Measurements from ENCODE around the gene TMEM51. TPM values are rescaled to one million over a fixed set of nuclear protein-coding genes. Genes with fewer than 3 reads are reported as not detected.

Gene TMEM51
- polyA plus RNA-seq, 12 donors: 6.1 to 18.9 (median 7.1) TPM; not detected in 1

DNA sequence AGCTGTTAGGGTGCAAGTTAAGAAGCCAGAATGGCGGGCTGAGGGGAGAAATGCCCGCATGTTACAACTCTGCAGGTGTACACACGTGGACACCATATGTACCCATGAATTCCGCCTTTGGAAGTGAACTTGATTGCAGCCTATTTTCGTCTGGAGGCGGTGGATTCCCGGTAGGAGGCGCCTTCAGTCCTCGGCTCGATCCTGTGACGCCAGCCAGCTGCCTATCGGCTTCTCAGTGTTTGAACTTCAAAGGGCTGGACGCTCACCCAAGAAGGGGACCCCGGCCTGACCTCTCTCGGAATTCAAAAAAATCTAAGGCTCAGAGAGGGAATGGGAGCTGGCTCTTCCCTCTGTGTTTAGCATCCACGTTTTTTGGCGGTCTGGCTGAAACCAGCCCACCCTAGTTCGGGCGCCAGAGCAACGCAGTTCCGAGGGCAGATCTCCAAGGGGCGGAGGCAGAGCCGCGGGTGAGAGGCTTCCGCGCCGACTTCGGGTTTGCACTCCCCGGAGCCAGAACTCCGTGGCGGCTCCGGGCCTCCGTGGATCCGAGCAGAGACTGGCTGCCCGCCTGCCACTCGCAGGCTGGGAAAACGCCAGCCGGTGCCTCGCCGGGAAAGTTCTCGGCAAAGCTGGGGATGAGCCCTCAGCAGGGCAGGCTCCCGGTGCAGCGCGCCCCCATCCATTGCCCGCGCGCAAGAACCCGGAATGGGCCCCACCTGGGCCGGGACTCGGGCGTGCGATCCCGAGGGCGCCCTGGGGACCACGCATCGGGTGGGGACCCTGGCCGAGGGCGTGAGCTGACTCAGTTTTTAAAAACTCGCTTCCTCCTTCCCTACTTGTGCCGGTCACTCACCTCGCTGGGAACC is 996 bp upstream of the TMEM51 start:
- DNase-seq: peak; percentile 84

DNA sequence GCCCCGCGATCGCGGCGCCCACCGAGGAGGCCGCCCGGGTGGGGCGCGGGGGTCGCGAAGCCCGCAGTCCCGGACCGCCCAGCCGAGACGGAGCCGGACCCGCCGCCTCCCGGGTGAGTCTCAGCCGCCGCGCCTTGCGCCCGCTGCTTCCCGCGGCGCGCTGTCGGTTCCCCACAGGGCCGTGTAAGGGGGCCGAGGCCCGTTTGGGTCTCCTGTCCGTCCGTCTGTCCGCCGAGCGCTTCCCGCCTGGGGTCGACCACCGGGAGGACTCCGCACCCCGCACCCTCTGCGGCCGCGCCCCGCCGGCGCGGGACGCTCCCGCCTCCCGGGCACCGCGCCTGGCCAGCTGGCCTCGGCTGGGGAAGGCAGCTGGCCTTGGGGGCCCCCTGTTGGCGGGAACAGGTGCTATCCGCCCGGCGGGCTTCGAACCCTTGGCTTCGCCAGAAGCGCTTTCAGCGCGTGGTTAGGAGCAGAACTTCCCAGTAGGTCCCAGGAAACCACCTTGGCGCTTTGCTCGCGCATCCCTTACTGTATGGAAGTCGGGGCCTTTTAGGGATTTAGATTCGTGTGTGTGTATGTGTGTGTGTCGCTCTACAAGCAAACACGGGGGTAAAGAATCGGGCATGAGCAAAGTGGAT is 414 bp downstream of the TMEM51 start:
- DNase-seq: peak; percentile 60

DNA sequence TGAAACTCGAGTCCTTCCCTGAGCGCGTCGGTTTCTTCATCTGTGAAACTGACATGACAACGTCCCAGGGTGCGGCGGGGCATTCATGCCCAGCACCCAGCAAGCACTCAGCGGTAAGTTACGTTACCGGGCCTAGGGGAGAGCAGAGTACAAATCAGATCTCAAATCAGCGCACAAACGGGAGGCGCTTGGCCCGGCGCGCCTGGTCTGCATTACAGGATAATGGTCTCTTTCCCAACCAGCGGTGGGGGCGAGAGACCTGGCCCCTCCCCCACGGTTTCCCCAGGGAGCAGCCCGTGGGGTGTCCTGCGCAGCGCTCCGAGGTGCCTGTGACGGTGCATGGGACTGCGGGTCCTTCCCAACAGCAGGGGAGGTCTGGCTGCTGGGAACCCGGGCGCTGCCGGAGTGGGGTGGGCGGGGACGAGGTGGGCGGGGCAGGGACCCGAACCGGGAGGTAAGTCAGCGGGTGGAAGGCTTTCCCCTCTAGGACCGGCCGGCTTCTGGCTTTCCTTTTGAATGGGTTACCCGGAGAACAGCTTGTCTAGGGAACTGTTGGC is 1.0 kb downstream of the TMEM51 start:
- no peak for DNase-seq

DNA sequence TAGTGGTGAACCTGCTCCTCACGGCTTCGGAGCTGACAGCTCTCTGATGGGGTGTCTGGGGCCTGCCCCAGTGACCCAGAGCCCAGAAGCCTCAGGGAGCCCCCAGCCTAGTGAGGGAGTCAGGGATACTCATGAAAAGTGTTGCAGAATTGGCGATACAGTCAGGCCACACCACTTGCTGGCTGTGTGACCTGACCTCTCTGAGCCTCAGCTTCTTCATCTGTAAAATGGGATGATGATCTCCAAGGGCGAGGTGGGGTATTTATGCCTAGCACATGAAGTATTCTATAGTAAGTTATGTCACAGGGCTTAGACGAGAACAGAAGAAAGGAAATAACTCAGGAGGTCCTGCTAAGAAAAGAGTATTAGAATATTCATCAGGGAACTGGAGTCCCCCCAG is 1.6 kb downstream of the TMEM51 start:
- DNase-seq: no peak

GRCh38 chr1:15155888-15156741 is 2.6 kb downstream of the TMEM51 start:
- DNase-seq: peak; percentile 62

- DNase-seq: no peak
Observed at GRCh38 chr1:15156807-15157380, 3.3 kb downstream of the TMEM51 start.

GRCh38 chr1:15157524-15158399 is 4.2 kb downstream of the TMEM51 start:
- DNase-seq: no peak

DNA sequence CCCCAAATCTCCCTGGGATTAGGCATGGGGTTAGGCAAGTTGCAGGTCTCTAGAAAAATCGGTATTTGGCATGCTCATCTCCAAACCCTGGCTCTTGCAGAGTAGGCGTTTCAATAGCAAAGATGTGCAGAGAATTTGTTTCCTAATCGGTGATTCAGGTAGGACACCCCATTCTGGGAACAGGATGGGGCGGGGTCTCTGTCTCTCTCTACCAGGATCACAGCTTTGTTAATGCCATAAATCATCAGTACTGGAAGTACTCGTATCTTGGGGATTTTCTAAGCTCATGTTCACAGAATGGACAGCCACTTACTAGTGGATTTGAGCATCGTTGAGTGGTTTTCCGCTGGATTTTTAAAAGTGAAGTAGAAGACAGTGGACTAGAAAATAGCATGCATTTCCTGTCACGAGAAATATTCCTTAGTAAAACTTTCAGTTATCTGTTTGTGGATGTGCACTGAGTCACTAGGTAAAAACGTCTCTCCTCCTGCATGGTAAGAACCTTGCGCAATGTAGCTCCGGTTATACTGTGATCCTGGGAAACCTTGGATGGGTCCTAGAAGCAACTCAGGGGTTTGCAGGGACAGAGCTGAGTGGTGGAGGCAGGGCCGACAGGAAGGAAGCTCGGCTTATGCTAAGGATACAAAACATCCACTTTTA is 5.1 kb downstream of the TMEM51 start:
- no peak for DNase-seq

- DNase-seq: no peak
Observed at GRCh38 chr1:15159166-15159555, 5.6 kb downstream of the TMEM51 start.

GRCh38 chr1:15160626-15161025 is 7.1 kb downstream of the TMEM51 start:
- no peak for DNase-seq

DNA sequence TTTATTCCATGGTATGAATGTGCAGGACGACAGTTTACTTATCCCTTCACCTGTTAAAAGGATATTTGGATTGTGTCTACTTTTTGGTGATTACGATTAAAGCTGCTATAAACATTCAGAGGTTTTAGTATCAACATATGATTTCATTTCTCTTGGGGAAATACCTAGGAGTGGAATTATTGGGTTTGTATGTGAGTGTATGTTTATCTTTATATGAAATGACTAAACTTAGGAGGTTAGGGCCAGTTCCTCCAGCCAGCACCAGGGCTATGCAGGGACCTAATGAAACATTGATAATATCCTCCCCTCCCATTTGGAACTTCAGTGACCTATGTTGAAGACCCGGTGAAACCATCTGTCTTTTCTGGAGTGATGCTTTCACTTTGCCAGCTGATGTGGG is 13.8 kb downstream of the TMEM51 start:
- DNase-seq: no peak

DNA sequence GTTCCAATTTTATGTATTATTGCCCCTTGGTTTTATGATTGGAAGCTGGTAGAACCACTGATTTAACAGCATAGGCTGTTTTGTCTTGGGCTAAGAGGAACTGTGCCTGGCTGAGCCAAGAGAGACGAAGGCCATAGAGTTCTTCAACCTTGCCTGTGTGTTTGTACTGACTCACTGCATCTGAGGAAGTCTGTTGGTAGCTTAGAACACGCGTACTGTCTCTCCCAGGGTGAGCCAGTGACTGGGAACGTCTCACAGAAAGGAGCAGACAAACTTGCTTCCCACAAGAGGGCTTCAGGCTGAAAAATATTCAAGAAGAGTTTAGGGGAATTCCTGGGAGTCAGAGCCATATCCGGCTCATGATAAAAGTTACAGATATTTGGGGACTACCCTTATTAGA is 14.9 kb downstream of the TMEM51 start:
- DNase-seq: no peak

DNA sequence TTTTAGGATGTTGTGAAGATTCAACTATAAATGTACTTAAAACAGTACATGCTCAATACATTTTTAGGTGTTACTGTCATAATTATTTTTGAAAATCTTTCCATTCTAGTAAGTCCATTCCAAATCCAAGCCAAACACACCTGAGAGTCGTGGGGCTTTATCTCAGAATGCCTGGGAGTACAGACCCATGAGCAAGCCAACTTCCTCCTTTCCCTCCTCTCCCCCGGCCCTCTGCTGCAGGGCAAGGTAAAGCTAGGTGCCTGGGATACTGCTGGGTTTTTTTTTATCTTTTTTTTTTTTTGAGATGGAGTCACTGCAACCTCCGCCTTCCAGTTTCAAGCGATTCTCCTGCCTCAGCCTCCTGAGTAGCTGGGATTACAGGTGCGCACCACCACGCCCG is 16.5 kb downstream of the TMEM51 start:
- DNase-seq: no peak

DNA sequence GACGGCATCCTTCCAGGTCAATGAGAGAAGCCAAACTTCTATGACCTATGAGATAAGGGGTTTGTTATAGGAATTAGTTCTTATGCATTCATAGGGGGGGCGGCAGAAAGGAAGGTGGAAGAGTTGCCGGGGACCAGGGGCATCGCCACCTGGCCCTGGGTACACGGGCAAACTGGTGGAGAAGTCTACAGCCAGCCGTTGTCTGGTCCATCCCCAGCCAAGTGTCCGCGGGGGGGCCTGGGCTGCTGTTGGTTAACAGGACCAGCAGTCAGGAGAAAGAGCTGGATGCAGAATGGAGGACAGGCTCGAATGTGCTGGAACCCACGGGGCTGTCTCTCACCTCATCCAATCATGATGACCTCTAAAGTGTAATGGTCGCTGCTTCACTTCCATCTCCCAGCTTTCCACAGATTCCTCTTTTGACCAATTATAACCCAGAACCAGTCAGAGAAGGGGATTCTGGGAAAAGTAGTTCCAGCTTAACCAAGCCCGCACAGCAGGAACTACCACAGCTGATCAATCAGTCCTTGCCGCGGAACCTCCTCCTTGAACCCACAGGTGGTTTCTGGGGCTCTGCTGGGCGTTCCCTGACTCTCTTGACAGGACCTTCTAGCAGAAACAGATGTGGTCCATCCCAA is 17.8 kb downstream of the TMEM51 start:
- DNase-seq: no peak

DNA sequence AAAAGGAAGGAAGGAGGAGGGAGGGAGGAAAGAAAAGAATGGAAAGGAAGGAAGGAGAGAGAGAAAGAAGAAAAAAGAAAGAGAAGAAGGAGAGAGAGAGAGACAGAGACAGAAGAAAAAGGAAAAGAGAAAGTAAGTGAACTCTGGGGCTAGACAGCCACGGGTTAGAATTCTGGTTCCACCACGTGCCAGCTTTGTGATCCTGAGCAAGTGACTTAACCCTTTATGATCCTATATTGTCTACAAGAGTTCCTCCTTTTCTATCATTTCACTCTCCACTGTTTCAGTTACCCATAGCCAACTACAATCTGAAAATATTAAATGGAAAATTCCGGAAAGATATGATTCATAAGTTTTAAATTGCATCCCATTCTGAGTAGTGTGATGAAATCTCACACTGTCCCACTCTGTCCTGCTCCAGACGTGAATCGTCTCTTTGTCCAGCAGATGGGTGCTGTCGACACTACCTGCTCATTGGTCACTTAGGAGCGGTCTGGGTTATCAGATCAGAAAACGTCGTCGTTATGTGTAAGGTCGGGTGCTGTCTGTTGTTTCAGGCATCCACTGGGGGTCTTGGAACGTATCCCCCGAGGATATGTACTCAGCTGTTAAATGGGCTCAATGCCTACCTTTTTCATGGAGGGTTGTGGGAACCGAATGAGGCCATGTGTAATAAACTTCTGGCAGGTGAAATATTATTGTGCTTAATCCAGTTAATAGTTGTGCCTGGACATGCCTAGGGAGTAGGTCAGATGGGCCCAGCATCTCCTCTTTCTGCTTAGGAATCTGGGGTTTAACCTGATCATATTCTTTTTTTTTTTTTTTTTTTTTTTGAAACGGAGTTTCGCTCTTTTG is 19.1 kb downstream of the TMEM51 start:
- DNase-seq: no peak

- DNase-seq: no peak
Observed at GRCh38 chr1:15173863-15174614, 20.5 kb downstream of the TMEM51 start.

GRCh38 chr1:15174615-15174983 is 21.1 kb downstream of the TMEM51 start:
- no peak for DNase-seq

Measured in muscle of arm (tissue), 12 donors.